H9 (cell line): ENCODE measurements around the gene CNTFR. TPM values are rescaled to one million over a fixed set of nuclear protein-coding genes. Genes with fewer than 3 reads are reported as not detected.

Experiments used
- DNase-seq: peaks from one replicate; pipeline ENCODE4 v3.0.0-alpha.2; 2017
- H2AFZ ChIP-seq: one replicate; pipeline ENCODE4 v1.6.1; 2013; ENCODE audit warnings: mild to moderate bottlenecking, low read length, control low read depth, moderate library complexity
- H2AK5ac ChIP-seq: 2 replicates; pipeline ENCODE4 v1.6.1; 2013; ENCODE audit warnings: low read length, control low read depth, mixed read lengths; ENCODE audit not compliant: insufficient read length
- H2BK120ac ChIP-seq: one replicate; pipeline ENCODE4 v1.6.1; 2013; ENCODE audit warnings: low read depth, mild to moderate bottlenecking, low read length, control low read depth, inconsistent platforms; ENCODE audit not compliant: poor library complexity, severe bottlenecking
- H2BK12ac ChIP-seq: 2 replicates; pipeline ENCODE4 v1.6.1; 2013; ENCODE audit warnings: low read length, control low read depth, mixed read lengths, low read depth; ENCODE audit not compliant: insufficient read length
- H2BK15ac ChIP-seq: 2 replicates; pipeline ENCODE4 v1.6.1; 2013; ENCODE audit warnings: low read depth, low read length, control low read depth
- H2BK20ac ChIP-seq: one replicate; pipeline ENCODE4 v1.6.1; 2013; ENCODE audit warnings: low read depth, mild to moderate bottlenecking, low read length, control low read depth, inconsistent platforms; ENCODE audit not compliant: poor library complexity, severe bottlenecking
- H2BK5ac ChIP-seq: 2 replicates; pipeline ENCODE4 v1.6.1; 2013; ENCODE audit warnings: low read length, control low read depth, mixed read lengths; ENCODE audit not compliant: insufficient read length
- H3K14ac ChIP-seq: 2 replicates; pipeline ENCODE4 v1.6.1; 2013; ENCODE audit warnings: low read length, control low read depth; ENCODE audit not compliant: insufficient read depth
- H3K18ac ChIP-seq: 2 replicates; pipeline ENCODE4 v1.6.1; 2013; ENCODE audit warnings: low read depth, mild to moderate bottlenecking, mixed read lengths, low read length, control low read depth; ENCODE audit not compliant: insufficient read length
- H3K23ac ChIP-seq: 2 replicates; pipeline ENCODE4 v1.6.1; 2013; ENCODE audit warnings: low read length, control low read depth, mixed read lengths, low read depth; ENCODE audit not compliant: insufficient read length
- H3K23me2 ChIP-seq: 2 replicates; pipeline ENCODE4 v1.6.1; 2013; ENCODE audit warnings: low read depth, mild to moderate bottlenecking, mixed read lengths, low read length, control low read depth; ENCODE audit not compliant: insufficient read length, poor library complexity, severe bottlenecking
- H3K27ac ChIP-seq: 2 replicates; pipeline ENCODE4 v1.5.1; 2013; ENCODE audit warnings: low read length, control low read depth, mixed read lengths, low read depth; ENCODE audit not compliant: insufficient read length
- H3K27me3 ChIP-seq: 2 replicates; pipeline ENCODE4 v1.6.1; 2013; ENCODE audit warnings: low read length, control low read depth, inconsistent platforms; ENCODE audit not compliant: insufficient read depth
- H3K4ac ChIP-seq: 2 replicates; pipeline ENCODE4 v1.6.1; 2013; ENCODE audit warnings: low read depth, mild to moderate bottlenecking, control low read depth, inconsistent platforms, low read length, moderate library complexity
- H3K4me1 ChIP-seq: 2 replicates; pipeline ENCODE4 v1.6.1; 2013; ENCODE audit warnings: low read length, control low read depth, inconsistent platforms; ENCODE audit not compliant: insufficient read depth
- H3K4me2 ChIP-seq: 2 replicates; pipeline ENCODE4 v1.6.1; 2013; ENCODE audit warnings: low read length, control low read depth, mixed read lengths; ENCODE audit not compliant: insufficient read length, insufficient read depth
- H3K56ac ChIP-seq: 2 replicates; pipeline ENCODE4 v1.6.1; 2013; ENCODE audit warnings: low read depth, mild to moderate bottlenecking, mixed read lengths, low read length, control low read depth; ENCODE audit not compliant: insufficient read length
- H3K79me1 ChIP-seq: 2 replicates; pipeline ENCODE4 v1.6.1; 2013; ENCODE audit warnings: low read depth, mild to moderate bottlenecking, moderate library complexity, low read length, control low read depth, inconsistent platforms; ENCODE audit not compliant: insufficient read depth, poor library complexity, severe bottlenecking
- H3K79me2 ChIP-seq: 2 replicates; pipeline ENCODE4 v1.6.1; 2013; ENCODE audit warnings: low read length, control low read depth, inconsistent platforms; ENCODE audit not compliant: insufficient read depth
- H3K9ac ChIP-seq: 2 replicates; pipeline ENCODE4 v1.6.1; 2013; ENCODE audit warnings: low read length, control low read depth, mixed read lengths; ENCODE audit not compliant: insufficient read length; ENCODE audit errors: extremely low read depth
- H3K9me3 ChIP-seq: one replicate; pipeline ENCODE4 v1.6.1; 2013; ENCODE audit warnings: low read depth, low read length, inconsistent platforms; ENCODE audit not compliant: control insufficient read depth
- H3T11ph ChIP-seq: one replicate; pipeline ENCODE4 v1.6.1; 2013; ENCODE audit warnings: mild to moderate bottlenecking, low read length, control low read depth, inconsistent platforms
- H4K20me1 ChIP-seq: one replicate; pipeline ENCODE4 v1.6.1; 2013; ENCODE audit not compliant: control insufficient read depth, insufficient read length, insufficient read depth
- H4K5ac ChIP-seq: 2 replicates; pipeline ENCODE4 v1.6.1; 2013; ENCODE audit warnings: low read depth, mild to moderate bottlenecking, mixed read lengths, low read length, control low read depth; ENCODE audit not compliant: insufficient read length
- H4K8ac ChIP-seq: replicated peaks from 2 replicates; pipeline ENCODE4 v1.6.1; 2013; ENCODE audit warnings: low read length, control low read depth, mixed read lengths, low read depth; ENCODE audit not compliant: insufficient read length
- H4K91ac ChIP-seq: 2 replicates; pipeline ENCODE4 v1.6.1; 2013; ENCODE audit warnings: low read depth, mild to moderate bottlenecking, moderate library complexity, mixed read lengths, low read length, control low read depth; ENCODE audit not compliant: insufficient read length
- H3K27ac Mint-ChIP-seq, 3 experiments: 2 replicates in 2 of 3; 3 replicates in 1 of 3; pipeline ENCODE4 v1.8.0; 2020 to 2021; ENCODE audit warnings: mixed read lengths in 3 of 3, mild to moderate bottlenecking in 1 of 3, moderate library complexity in 1 of 3
- H3K27me3 Mint-ChIP-seq: 2 replicates; pipeline ENCODE4 v1.8.0; 2021; ENCODE audit warnings: low read depth, mild to moderate bottlenecking, moderate library complexity, mixed read lengths
- H3K36me3 Mint-ChIP-seq, 3 experiments: 2 replicates in 2 of 3; 3 replicates in 1 of 3; pipeline ENCODE4 v1.8.0; 2020 to 2021; ENCODE audit warnings: low read depth in 3 of 3, mixed read lengths in 3 of 3; ENCODE audit not compliant: insufficient read depth in 1 of 3
- H3K4me1 Mint-ChIP-seq, 2 experiments: 2 replicates each; pipeline ENCODE4 v1.8.0; 2020; ENCODE audit warnings: mixed read lengths in 2 of 2
- H3K4me3 Mint-ChIP-seq, 2 experiments: 2 replicates in 1 of 2; 3 replicates in 1 of 2; pipeline ENCODE4 v1.8.0; 2020 to 2021; ENCODE audit warnings: mild to moderate bottlenecking in 2 of 2, mixed read lengths in 2 of 2, moderate library complexity in 1 of 2
- H3K9me3 Mint-ChIP-seq, 2 experiments: 2 replicates in 1 of 2; 3 replicates in 1 of 2; pipeline ENCODE4 v1.8.0; 2020; ENCODE audit warnings: mild to moderate bottlenecking in 2 of 2, mixed read lengths in 2 of 2, moderate library complexity in 1 of 2
- CTCF ChIP-seq: fragments of 200-600 bp; sonication (generic); conservative IDR thresholded peaks from 3 replicates; pipeline ENCODE4 v1.8.0; 2021; ENCODE audit warnings: antibody characterized with exemption, mild to moderate bottlenecking
- WGBS: extraction: QIAGEN DNeasy Blood & Tissue Kit; methylation state at CpG from one replicate; pipeline ENCODE4 v1.1.7; 2013; ENCODE audit warnings: missing lambda C conversion rate, low lambda C conversion rate, mixed read lengths; ENCODE audit not compliant: insufficient read length; ENCODE audit errors: extremely low coverage; 5-methylcytosine and 5-hydroxymethylcytosine counted together
- total RNA-seq: library from RNA; stranded (reverse); gene quantifications from 2 replicates; pipeline ENCODE4 v1.2.1, GENCODE V29; 2021

Gene CNTFR
- total RNA-seq, 1 experiment from 2014 or later, result 0.55 TPM

DNA sequence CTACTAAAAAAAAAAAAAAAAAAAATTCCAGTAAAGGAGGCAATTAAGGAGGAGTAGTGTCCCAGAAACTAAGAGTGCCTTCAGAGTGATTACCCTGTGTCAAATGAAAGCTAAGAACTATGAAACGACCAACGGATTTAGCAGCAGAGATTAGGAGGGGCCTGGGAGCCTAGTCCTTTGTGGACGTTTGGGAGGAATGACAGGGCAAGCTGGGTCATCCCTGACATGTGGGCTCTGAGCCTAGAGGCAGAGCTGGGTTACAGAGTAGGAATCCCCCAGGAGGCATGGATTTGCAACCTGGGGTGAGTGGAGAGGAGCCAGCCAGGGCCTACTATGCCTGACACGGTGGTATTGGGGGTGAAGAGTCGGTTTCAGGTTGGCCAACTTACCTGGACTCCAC, 43.6 kb upstream of the CNTFR start:
- Histone ChIP-seq H2AFZ (no peak overlapping the region), H2BK20ac (no peak overlapping the region), H2BK12ac (no peak overlapping the region), H4K20me1 (no peaks in the 10 kb centered on the region), H3K23ac (no peak overlapping the region), H3K23me2 (peaks cover 20% of the 10 kb centered on the region), H2BK5ac (no peak overlapping the region), H2BK15ac (no peak overlapping the region), H3T11ph (no peak overlapping the region), H4K8ac (no peak overlapping the region), H3K79me1 (no peaks in the 10 kb centered on the region), H3K4ac (no peak overlapping the region), H4K91ac (no peak overlapping the region), H4K5ac (no peak overlapping the region), H3K4me1 (peaks cover under 1% of the 10 kb centered on the region; the same call in 1 of the 2 replicates), H3K9ac (no peak overlapping the region), H2AK5ac (no peak overlapping the region), H3K27me3 (peaks cover 26% of the 10 kb centered on the region), H2BK120ac (no peak overlapping the region), H3K79me2 (no peaks in the 10 kb centered on the region; the same call in 1 of the 2 replicates), H3K9me3 (no peaks in the 10 kb centered on the region), H3K14ac (no peak overlapping the region), H3K56ac (no peak overlapping the region), H3K18ac (no peak overlapping the region), H3K27ac (no peak overlapping the region), H3K4me2 (no peak overlapping the region)
- no CpG with 5 or more reads among the region's 5 CpGs for WGBS
- peaks cover 56% of the 10 kb centered on the region for H3K27me3 Mint-ChIP-seq
- H3K4me3 Mint-ChIP-seq, result no peak overlapping the region
- no peak for TF ChIP-seq CTCF
- H3K4me1 Mint-ChIP-seq, result peaks cover 26 to 39% of the 10 kb centered on the region in 2 experiments
- no peak for DNase-seq
- no peak overlapping the region for H3K27ac Mint-ChIP-seq
- peaks cover 0 to 6% of the 10 kb centered on the region in 2 experiments; a peak in 2 of 5 replicates for H3K9me3 Mint-ChIP-seq
- peaks cover 2 to 15% (median 10%) of the 10 kb centered on the region in 3 experiments; a peak in 6 of 7 replicates for H3K36me3 Mint-ChIP-seq
